H1 (cell line): Measurements from ENCODE around the gene RTN4RL1. TPM values are rescaled to one million over a fixed set of nuclear protein-coding genes. Genes with fewer than 3 reads are reported as not detected.

Experiments
- CTCF ChIA-PET: fragments of 300-600 bp; sonication (Branson Sonifier 250); formaldehyde crosslinking; loops from one replicate; lab custom pipeline; 2021; ENCODE audit not compliant: partially characterized antibody; lab: Charles Lee
- POLR2A ChIA-PET: fragments of 300-600 bp; sonication (Branson Sonifier 250); formaldehyde crosslinking; loops from one replicate; lab custom pipeline; 2021; ENCODE audit warnings: inconsistent platforms; ENCODE audit not compliant: partially characterized antibody; lab: Charles Lee
- DNase-seq, 2 experiments: peaks; one replicate each; pipeline versions ENCODE4 v3.0.0 to v3.0.0-alpha.2; 2010 to 2022; ENCODE audit warnings: low spot score in 2 of 2, low read depth in 1 of 2, mixed read lengths in 1 of 2
- FAIRE-seq: peaks from 2 replicates; lab custom pipeline; 2011; peaks lifted over from hg19 to GRCh38; lab: Jason Lieb, UNC
- H2AFZ ChIP-seq: 2 replicates; pipeline ENCODE4 v1.8.1; 2012; ENCODE audit warnings: low read length, inconsistent platforms
- H2AK5ac ChIP-seq: 2 replicates; pipeline ENCODE4 v1.6.1; 2013; ENCODE audit warnings: low read depth, low read length
- H2BK120ac ChIP-seq: replicated peaks from 2 replicates; pipeline ENCODE3; 2013; ENCODE audit warnings: low read depth, low read length, inconsistent platforms
- H2BK12ac ChIP-seq: 2 replicates; pipeline ENCODE4 v1.6.1; 2013; ENCODE audit warnings: low read depth, low read length
- H2BK15ac ChIP-seq: 2 replicates; pipeline ENCODE4 v1.6.1; 2013; ENCODE audit warnings: low read length
- H2BK20ac ChIP-seq: 2 replicates; pipeline ENCODE4 v1.6.1; 2013; ENCODE audit warnings: low read length
- H2BK5ac ChIP-seq: 2 replicates; pipeline ENCODE4 v1.6.1; 2013; ENCODE audit warnings: low read depth, low read length
- H3K14ac ChIP-seq: 2 replicates; pipeline ENCODE4 v1.6.1; 2013; ENCODE audit warnings: inconsistent platforms; ENCODE audit not compliant: insufficient read length
- H3K18ac ChIP-seq: 2 replicates; pipeline ENCODE4 v1.6.1; 2013; ENCODE audit warnings: low read length; ENCODE audit errors: extremely low read depth
- H3K23ac ChIP-seq: 2 replicates; pipeline ENCODE4 v1.6.1; 2013; ENCODE audit warnings: inconsistent platforms; ENCODE audit not compliant: insufficient read length
- H3K23me2 ChIP-seq: 2 replicates; pipeline ENCODE4 v1.6.1; 2013; ENCODE audit warnings: low read depth, low read length
- H3K27ac ChIP-seq: 2 replicates; pipeline ENCODE4 v1.6.1; 2011; ENCODE audit warnings: low read depth, low read length, inconsistent platforms
- H3K27me3 ChIP-seq, 4 experiments: replicated peaks in 1 of 4; 1 replicate in 1 of 4; 2 replicates in 3 of 4; pipeline versions ENCODE4 v1.6.1 to v1.8.1; 2011 to 2013; ENCODE audit warnings: low read length in 3 of 4, mild to moderate bottlenecking in 3 of 4, inconsistent platforms in 2 of 4, mixed read lengths in 2 of 4, moderate library complexity in 1 of 4; ENCODE audit not compliant: control insufficient read depth in 3 of 4, insufficient read depth in 3 of 4; ENCODE audit errors: extremely low read depth in 1 of 4
- H3K36me3 ChIP-seq, 4 experiments: 2 replicates each; pipeline versions ENCODE4 v1.6.1 to v1.8.1; 2011 to 2013; ENCODE audit warnings: mild to moderate bottlenecking in 4 of 4, low read length in 3 of 4, moderate library complexity in 2 of 4, control low read depth in 1 of 4, inconsistent platforms in 1 of 4; ENCODE audit not compliant: insufficient read depth in 4 of 4, control insufficient read depth in 2 of 4
- H3K4ac ChIP-seq: replicated peaks from 2 replicates; pipeline ENCODE3; 2013; ENCODE audit warnings: low read length, low read depth, mixed read lengths, inconsistent platforms; ENCODE audit not compliant: insufficient read length
- H3K4me1 ChIP-seq, 4 experiments: replicated peaks in 1 of 4; 1 replicate in 1 of 4; 2 replicates in 3 of 4; pipeline versions ENCODE4 v1.6.1 to v1.8.1; 2011 to 2013; ENCODE audit warnings: low read length in 3 of 4, inconsistent platforms in 2 of 4, mixed read lengths in 1 of 4; ENCODE audit not compliant: insufficient read depth in 4 of 4, control insufficient read depth in 3 of 4
- H3K4me2 ChIP-seq, 2 experiments: 2 replicates each; pipeline versions ENCODE4 v1.6.1 to v1.8.1; 2011 to 2013; ENCODE audit warnings: low read depth in 2 of 2, low read length in 2 of 2, control low read depth in 1 of 2, inconsistent platforms in 1 of 2, mild to moderate bottlenecking in 1 of 2; ENCODE audit not compliant: insufficient read depth in 1 of 2
- H3K4me3 ChIP-seq, 4 experiments: fragments of 200-600, 300-600 bp in 1 of 4; sonication (generic), shearing (Covaris generic), sonication (Bioruptor Twin) in 1 of 4; 2 replicates each; pipeline versions ENCODE4 v1.5.1 to v1.8.1; 2011 to 2016; ENCODE audit warnings: low read length in 4 of 4, low read depth in 3 of 4, control low read depth in 2 of 4, inconsistent platforms in 2 of 4, mild to moderate bottlenecking in 2 of 4, mixed read lengths in 1 of 4, moderate library complexity in 1 of 4; ENCODE audit not compliant: insufficient read depth in 2 of 4; ENCODE audit errors: extremely low read depth in 1 of 4
- H3K56ac ChIP-seq: replicated peaks from 2 replicates; pipeline ENCODE3; 2013; ENCODE audit warnings: low read depth, mild to moderate bottlenecking, mixed read lengths, low read length, inconsistent platforms; ENCODE audit not compliant: insufficient read length
- H3K79me1 ChIP-seq: 2 replicates; pipeline ENCODE4 v1.6.1; 2013; ENCODE audit warnings: low read depth, low read length, control low read depth
- H3K79me2 ChIP-seq, 2 experiments: 2 replicates each; pipeline versions ENCODE4 v1.6.1 to v1.8.1; 2012 to 2013; ENCODE audit warnings: low read length in 2 of 2, mild to moderate bottlenecking in 2 of 2, inconsistent platforms in 1 of 2; ENCODE audit not compliant: insufficient read depth in 2 of 2, control insufficient read depth in 1 of 2
- H3K9ac ChIP-seq, 4 experiments: replicated peaks in 1 of 4; 1 replicate in 1 of 4; 2 replicates in 3 of 4; pipeline versions ENCODE4 v1.6.1 to v1.8.1; 2011 to 2013; ENCODE audit warnings: low read depth in 3 of 4, low read length in 3 of 4, control low read depth in 2 of 4, mild to moderate bottlenecking in 2 of 4, moderate library complexity in 2 of 4, inconsistent platforms in 1 of 4; ENCODE audit errors: extremely low read depth in 1 of 4
- H3K9me3 ChIP-seq, 2 experiments: 2 replicates each; pipeline versions ENCODE4 v1.6.1 to v1.8.1; 2012 to 2013; ENCODE audit warnings: mild to moderate bottlenecking in 2 of 2, moderate library complexity in 2 of 2, control low read depth in 1 of 2, inconsistent platforms in 1 of 2, low read depth in 1 of 2, low read length in 1 of 2, mixed read lengths in 1 of 2; ENCODE audit not compliant: insufficient read depth in 2 of 2
- H4K20me1 ChIP-seq, 2 experiments: replicated peaks in 1 of 2; 2 replicates each; pipeline versions ENCODE3 to v1.8.1; 2011 to 2013; ENCODE audit warnings: inconsistent platforms in 2 of 2, low read length in 2 of 2, mild to moderate bottlenecking in 1 of 2; ENCODE audit not compliant: insufficient read depth in 2 of 2, control insufficient read depth in 1 of 2
- H4K5ac ChIP-seq: 2 replicates; pipeline ENCODE4 v1.6.1; 2013; ENCODE audit warnings: low read length, low read depth, mixed read lengths, inconsistent platforms; ENCODE audit not compliant: insufficient read length
- H4K8ac ChIP-seq: 2 replicates; pipeline ENCODE4 v1.8.0; 2013; ENCODE audit warnings: mild to moderate bottlenecking, moderate library complexity, low read length, inconsistent platforms; ENCODE audit not compliant: insufficient read depth; ENCODE audit errors: extremely low read depth
- H4K91ac ChIP-seq: replicated peaks from 2 replicates; pipeline ENCODE3; 2013; ENCODE audit warnings: low read length, mixed read lengths, inconsistent platforms; ENCODE audit not compliant: insufficient read length
- BCL11A ChIP-seq, 2 experiments: IDR thresholded peaks; one replicate each; pipeline ENCODE4 v1.6.1; 2011; ENCODE audit warnings: low read depth in 2 of 2, low read length in 2 of 2, mild to moderate bottlenecking in 2 of 2
- FOSL1 ChIP-seq: IDR thresholded peaks from 2 replicates; pipeline ENCODE4 v1.6.1; 2011; ENCODE audit warnings: mild to moderate bottlenecking, low read depth, low read length, moderate library complexity; ENCODE audit not compliant: insufficient read depth
- GTF2F1 ChIP-seq: IDR thresholded peaks from 2 replicates; pipeline ENCODE4 v1.6.1; 2012; ENCODE audit warnings: low read depth, low read length, improper control_type of control experiment, borderline replicate concordance
- NANOG ChIP-seq: IDR thresholded peaks from 2 replicates; pipeline ENCODE4 v1.6.1; 2011; ENCODE audit warnings: low read length, low read depth, mild to moderate bottlenecking, inconsistent platforms; ENCODE audit not compliant: insufficient read depth, poor library complexity, severe bottlenecking
- NRF1 ChIP-seq: IDR thresholded peaks from 2 replicates; pipeline ENCODE4 v1.6.1; 2011; ENCODE audit warnings: mild to moderate bottlenecking, low read depth, low read length, improper control_type of control experiment
- PHF8 ChIP-seq: fragments of 200-600 bp; sonication (generic); conservative IDR thresholded peaks from 2 replicates; pipeline ENCODE4 v1.7.1; 2012; ENCODE audit warnings: low read depth, mild to moderate bottlenecking, inconsistent platforms, low read length, moderate library complexity
- POU5F1 ChIP-seq: IDR thresholded peaks from 2 replicates; pipeline ENCODE4 v1.6.1; 2011; ENCODE audit warnings: low read depth, mild to moderate bottlenecking, low read length, moderate library complexity
- SIN3A ChIP-seq, 2 experiments: IDR thresholded peaks in 1 of 2; conservative IDR thresholded peaks in 1 of 2; 2 replicates each; pipeline ENCODE4 v1.6.1; 2011 to 2012; ENCODE audit warnings: low read length in 2 of 2, improper control_type of control experiment in 1 of 2, low read depth in 1 of 2, mild to moderate bottlenecking in 1 of 2
- SUZ12 ChIP-seq: fragments of 200-600 bp; sonication (generic); IDR thresholded peaks from 2 replicates; pipeline ENCODE4 v1.6.1; 2012; ENCODE audit warnings: mild to moderate bottlenecking, inconsistent platforms, low read length, moderate library complexity, mixed read lengths
- TEAD4 ChIP-seq: IDR thresholded peaks from 2 replicates; pipeline ENCODE4 v1.6.1; 2012; ENCODE audit warnings: low read depth, low read length, inconsistent platforms, mixed read lengths
- WGBS, 2 experiments: shearing (Covaris generic) in 1 of 2; methylation state at CpG; one replicate each; pipeline versions ENCODE4 v1.1.6 to v1.1.7; 2013 to 2015; ENCODE audit warnings: low lambda C conversion rate in 2 of 2, mixed read lengths in 2 of 2, inconsistent platforms in 1 of 2, low coverage in 1 of 2, missing lambda C conversion rate in 1 of 2; ENCODE audit not compliant: insufficient replicate concordance in 2 of 2, insufficient coverage in 1 of 2, insufficient read length in 1 of 2; ENCODE audit errors: extremely low coverage in 1 of 2, missing lambda C conversion rate in 1 of 2; 5-methylcytosine and 5-hydroxymethylcytosine counted together
- polyA plus RNA-seq, 7 experiments: library from polyadenylated mRNA; depleted of rRNA in 3 of 7; stranded (reverse) in 5 of 7; unstranded in 2 of 7; fragments of >200 nt in 5 of 7; fragments of 200-250 nt in 2 of 7; gene quantifications; 1 replicate in 5 of 7; 2 replicates in 1 of 7; 4 replicates in 1 of 7; pipeline versions ENCODE4 v1.2.1 to v1.2.3, GENCODE V29; 2011 to 2013; ENCODE audit warnings: missing spikeins in 2 of 7, mixed read lengths in 2 of 7
- total RNA-seq: library from RNA; stranded (reverse); fragmentation: NEBNext Ultra II Directional; extraction: Animal tissue kit (Norgen Biotek cat#: 25700); gene quantifications from 2 replicates; pipeline ENCODE4 v1.2.1, GENCODE V29; 2021
- TF ChIP-seq, protein P1 (sequence below): IDR thresholded peaks from 2 replicates; pipeline ENCODE4 v1.6.1; 2012; ENCODE audit warnings: inconsistent platforms

Gene RTN4RL1
- total and polyA plus RNA-seq, 2 of the 8 experiments (the other 6 are each of a cell fraction or from before 2014, with no cell fraction given), result 0.09 TPM; not detected in 1

DNA sequence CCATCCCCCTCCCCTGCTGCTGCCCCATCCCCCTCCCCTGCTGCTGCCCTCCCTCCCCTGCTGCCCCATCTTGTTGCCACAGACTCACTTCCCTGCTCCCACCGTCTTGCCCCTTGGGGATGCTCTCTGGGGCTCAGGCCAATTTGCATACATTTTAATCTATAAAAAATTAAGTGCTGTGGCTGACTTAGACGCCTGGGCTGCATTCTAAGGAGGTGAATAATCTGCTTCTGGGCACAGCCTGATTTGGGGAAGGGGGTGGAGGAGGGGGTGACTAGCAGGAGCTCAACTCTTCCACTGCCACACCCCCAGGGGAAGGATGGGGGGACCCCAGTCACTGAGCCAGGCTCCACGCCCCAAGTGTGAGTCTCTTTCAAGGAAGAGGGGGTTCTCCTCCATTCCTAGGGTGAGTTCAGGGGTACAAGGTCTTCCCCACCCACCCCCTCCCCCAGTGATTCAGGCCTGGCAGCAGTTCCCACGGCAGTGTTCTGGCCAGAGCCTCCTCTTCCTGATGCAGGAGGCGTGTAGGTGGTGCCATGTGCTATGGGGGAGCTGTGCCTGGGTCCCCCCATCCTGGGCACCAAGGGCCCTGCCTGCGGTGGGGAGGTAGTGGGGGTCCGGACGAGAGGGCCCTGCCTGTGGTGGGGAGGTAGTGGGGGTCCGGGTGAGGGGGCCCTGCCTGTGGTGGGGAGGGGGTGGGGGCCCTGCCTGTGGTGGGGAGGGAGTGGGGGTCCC, 9.8 kb upstream of the RTN4RL1 start:
- H3K4me3 ChIP-seq, result no peak overlapping the region
- no peak overlapping the region for H2BK5ac ChIP-seq
- H2BK20ac ChIP-seq, result no peak overlapping the region
- ChIA-PET POLR2A (interaction anchor here (0.5 kb wide), 1 partner anchor 19 kb away, joined by 3 read pairs; no protein-coding TSS in a partner anchor), CTCF (interaction anchor here (1.2 to 1.5 kb wide), 3 partner anchors 18 to 210 kb away, joined by 3 to 4 read pairs (median 3); no protein-coding TSS in a partner anchor)
- no peak overlapping the region for H2BK12ac ChIP-seq
- peaks cover 0 to 5% (median 1%) of the 10 kb centered on the region in 4 experiments; a peak in 3 of 8 replicates for H3K36me3 ChIP-seq
- H3K18ac ChIP-seq, result no peak overlapping the region
- no peak overlapping the region for H3K9ac ChIP-seq
- no peak overlapping the region for H3K4me2 ChIP-seq
- no peak overlapping the region for H4K91ac ChIP-seq
- no peak overlapping the region for H3K56ac ChIP-seq
- no peak overlapping the region for H2BK15ac ChIP-seq
- 75% methylated on average over 5 of the region's 9 CpGs; no CpG with 5 or more reads in 1 of the 2 experiments for WGBS, 2 experiments
- H4K20me1 ChIP-seq, result peaks cover 0 to 7% of the 10 kb centered on the region in 2 experiments
- H2AFZ ChIP-seq, result no peak overlapping the region
- no peak overlapping the region for H3K23ac ChIP-seq
- H4K5ac ChIP-seq, result no peak overlapping the region
- H3K27ac ChIP-seq, result no peak overlapping the region
- no peak overlapping the region for H3K14ac ChIP-seq
- FAIRE-seq (no peak), DNase-seq (no peak)
- H2BK120ac ChIP-seq, result no peak overlapping the region
- no peak overlapping the region for H2AK5ac ChIP-seq
- H3K9me3 ChIP-seq, result no peaks in the 10 kb centered on the region
- H4K8ac ChIP-seq, result no peak overlapping the region
- no peaks in the 10 kb centered on the region for H3K79me2 ChIP-seq
- H3K4ac ChIP-seq, result no peak overlapping the region
- H3K4me1 ChIP-seq, result peaks cover 2 to 6% (median 4%) of the 10 kb centered on the region in 4 experiments; a peak in 4 of 7 replicates
- no peaks in the 10 kb centered on the region for H3K79me1 ChIP-seq
- H3K27me3 ChIP-seq, result no peaks in the 10 kb centered on the region
- peaks cover 3% of the 10 kb centered on the region; the same call in 1 of the 2 replicates for H3K23me2 ChIP-seq
- TF ChIP-seq BCL11A (IDR thresholded peaks at IDR 0.05; ENCODE audit: low read depth in 2 of 2, low read length in 2 of 2), result no peak
- no peak for TF ChIP-seq FOSL1
- no peak for TF ChIP-seq NRF1
- no peak for TF ChIP-seq TEAD4
- TF ChIP-seq PHF8, result no peak
- TF ChIP-seq SIN3A (conservative IDR thresholded peaks at IDR 0.05 in 1 of 2, IDR thresholded peaks at IDR 0.05 in 1 of 2; ENCODE audit: low read depth in 1 of 2, low read length in 2 of 2), result no peak
- no peak for TF ChIP-seq SUZ12
- TF ChIP-seq NANOG, result no peak
- TF ChIP-seq POU5F1, result no peak
- TF ChIP-seq GTF2F1, result no peak
- TF ChIP-seq, protein P1, sequence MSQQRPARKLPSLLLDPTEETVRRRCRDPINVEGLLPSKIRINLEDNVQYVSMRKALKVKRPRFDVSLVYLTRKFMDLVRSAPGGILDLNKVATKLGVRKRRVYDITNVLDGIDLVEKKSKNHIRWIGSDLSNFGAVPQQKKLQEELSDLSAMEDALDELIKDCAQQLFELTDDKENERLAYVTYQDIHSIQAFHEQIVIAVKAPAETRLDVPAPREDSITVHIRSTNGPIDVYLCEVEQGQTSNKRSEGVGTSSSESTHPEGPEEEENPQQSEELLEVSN, result no peak
